Neural cell (in vitro differentiated cells): ENCODE results near the gene IPMK.

ENCODE experiments used
- EP300 ChIP-seq: fragments of 450-650 bp; conservative IDR thresholded peaks from 2 replicates; pipeline ENCODE4 v1.6.1; 2014; ENCODE audit warnings: antibody characterized with exemption, mild to moderate bottlenecking, moderate library complexity; ENCODE audit not compliant: poor library complexity, severe bottlenecking
- EZH2 ChIP-seq: fragments of 200-600, 300-800 bp; shearing (Covaris generic), sonication (generic); IDR thresholded peaks from 2 replicates; pipeline ENCODE4 v1.6.1; 2014; ENCODE audit warnings: antibody characterized with exemption, low read length, borderline replicate concordance, mild to moderate bottlenecking; ENCODE audit not compliant: insufficient read depth, poor library complexity, severe bottlenecking
- POLR2AphosphoS5 ChIP-seq: IDR thresholded peaks from 2 replicates; pipeline ENCODE4 v1.6.1; 2012
- RAD21 ChIP-seq: fragments of 450-650 bp; conservative IDR thresholded peaks from 2 replicates; pipeline ENCODE4 v1.6.1; 2014; ENCODE audit warnings: antibody characterized with exemption, mild to moderate bottlenecking, moderate library complexity
- TF ChIP-seq, protein P1 (sequence below): fragments of 450-650 bp; IDR thresholded peaks from 2 replicates; pipeline ENCODE4 v1.5.1; 2014; ENCODE audit warnings: antibody characterized with exemption, mild to moderate bottlenecking, moderate library complexity; ENCODE audit not compliant: poor library complexity, severe bottlenecking

DNA sequence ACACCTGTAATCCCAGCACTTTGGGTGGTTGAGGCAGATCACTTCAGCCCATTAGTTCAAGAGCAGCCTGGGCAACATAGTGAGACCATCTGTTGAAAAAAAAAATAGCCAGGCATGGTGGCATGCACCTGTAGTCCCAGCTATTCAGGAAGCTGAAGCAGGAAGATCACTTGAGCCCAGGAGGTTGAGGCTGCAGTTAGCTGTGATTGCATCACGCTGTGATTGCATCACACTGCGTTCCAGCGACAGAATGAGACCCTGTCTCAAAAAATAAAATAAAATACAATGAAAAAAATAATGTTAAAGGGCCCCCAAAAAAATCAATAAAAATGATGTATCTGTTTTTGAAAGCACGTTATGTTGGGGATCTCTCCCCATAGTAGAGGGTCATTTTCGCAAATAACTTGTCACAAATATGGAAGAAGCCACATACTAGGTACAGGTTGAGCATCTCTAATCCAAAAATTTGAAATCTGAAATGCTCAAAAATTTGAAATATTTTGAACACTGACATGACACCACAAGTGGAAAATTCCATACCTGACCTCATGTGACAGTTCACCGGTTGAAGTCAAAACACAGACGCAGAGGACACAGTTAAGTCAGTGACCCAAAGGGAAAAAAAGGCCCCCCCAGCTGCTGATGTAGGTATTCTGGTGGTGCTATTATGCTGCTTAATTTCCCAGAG is 10.7 kb upstream of the IPMK start:
- TF ChIP-seq, protein P1, sequence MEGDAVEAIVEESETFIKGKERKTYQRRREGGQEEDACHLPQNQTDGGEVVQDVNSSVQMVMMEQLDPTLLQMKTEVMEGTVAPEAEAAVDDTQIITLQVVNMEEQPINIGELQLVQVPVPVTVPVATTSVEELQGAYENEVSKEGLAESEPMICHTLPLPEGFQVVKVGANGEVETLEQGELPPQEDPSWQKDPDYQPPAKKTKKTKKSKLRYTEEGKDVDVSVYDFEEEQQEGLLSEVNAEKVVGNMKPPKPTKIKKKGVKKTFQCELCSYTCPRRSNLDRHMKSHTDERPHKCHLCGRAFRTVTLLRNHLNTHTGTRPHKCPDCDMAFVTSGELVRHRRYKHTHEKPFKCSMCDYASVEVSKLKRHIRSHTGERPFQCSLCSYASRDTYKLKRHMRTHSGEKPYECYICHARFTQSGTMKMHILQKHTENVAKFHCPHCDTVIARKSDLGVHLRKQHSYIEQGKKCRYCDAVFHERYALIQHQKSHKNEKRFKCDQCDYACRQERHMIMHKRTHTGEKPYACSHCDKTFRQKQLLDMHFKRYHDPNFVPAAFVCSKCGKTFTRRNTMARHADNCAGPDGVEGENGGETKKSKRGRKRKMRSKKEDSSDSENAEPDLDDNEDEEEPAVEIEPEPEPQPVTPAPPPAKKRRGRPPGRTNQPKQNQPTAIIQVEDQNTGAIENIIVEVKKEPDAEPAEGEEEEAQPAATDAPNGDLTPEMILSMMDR: no peak
- TF ChIP-seq EZH2 (no peak), RAD21 (no peak), EP300 (no peak), POLR2AphosphoS5 (no peak)
